Neural cell (in vitro differentiated cells): ENCODE results near the gene DENND4A. TPM values are rescaled to one million over a fixed set of nuclear protein-coding genes. Genes with fewer than 3 reads are reported as not detected.

Experiments used
- H2AFZ ChIP-seq: fragments of 200-600, 300-800 bp; sonication (generic), shearing (Covaris generic); 2 replicates; pipeline ENCODE4 v1.6.0; 2014; ENCODE audit warnings: low read depth, mild to moderate bottlenecking, antibody characterized with exemption, low read length, moderate library complexity
- H3F3A ChIP-seq: fragments of 200-600 bp; shearing (Covaris generic); 2 replicates; pipeline ENCODE4 v1.6.1; 2016; ENCODE audit warnings: mild to moderate bottlenecking, moderate library complexity, mixed read lengths, antibody characterized with exemption, low read length; ENCODE audit not compliant: insufficient read depth, poor library complexity, severe bottlenecking
- H3K27ac ChIP-seq: fragments of 200-600, 300-800 bp; sonication (generic), shearing (Covaris generic); 2 replicates; pipeline ENCODE4 v1.5.1; 2014; ENCODE audit warnings: mild to moderate bottlenecking, low read length, moderate library complexity
- H3K27me3 ChIP-seq: fragments of 300-800, 200-600 bp; sonication (generic), shearing (Covaris generic); 2 replicates; pipeline ENCODE4 v1.6.0; 2014; ENCODE audit warnings: mild to moderate bottlenecking, low read depth, low read length, moderate library complexity; ENCODE audit not compliant: insufficient read depth
- H3K36me3 ChIP-seq: fragments of 300-800, 200-600 bp; sonication (generic), shearing (Covaris generic); 2 replicates; pipeline ENCODE4 v1.5.1; 2014; ENCODE audit warnings: mild to moderate bottlenecking, antibody characterized with exemption, low read length, moderate library complexity; ENCODE audit not compliant: insufficient read depth
- H3K4me2 ChIP-seq: fragments of 300-800, 200-600 bp; sonication (generic), shearing (Covaris generic); 2 replicates; pipeline ENCODE4 v1.6.0; 2014; ENCODE audit warnings: mild to moderate bottlenecking, low read length
- H3K4me3 ChIP-seq: fragments of 300-800, 200-600 bp; sonication (generic), shearing (Covaris generic); 2 replicates; pipeline ENCODE4 v1.5.1; 2014; ENCODE audit warnings: mild to moderate bottlenecking, low read length, moderate library complexity
- H3K79me2 ChIP-seq: fragments of 200-600 bp; shearing (Covaris generic); replicated peaks from 2 replicates; pipeline ENCODE4 v1.6.0; 2014; ENCODE audit warnings: mild to moderate bottlenecking, low read length, moderate library complexity; ENCODE audit not compliant: insufficient read depth
- H3K9ac ChIP-seq: fragments of 300-800, 200-600 bp; sonication (generic), shearing (Covaris generic); 2 replicates; pipeline ENCODE4 v1.6.1; 2016; ENCODE audit warnings: mild to moderate bottlenecking, low read length, mixed read lengths
- H3K9me2 ChIP-seq: fragments of 200-600 bp; shearing (Covaris generic); 2 replicates; pipeline ENCODE4 v1.6.1; 2016; ENCODE audit warnings: mild to moderate bottlenecking, low read length, mixed read lengths; ENCODE audit not compliant: insufficient read depth
- H3K9me3 ChIP-seq: fragments of 200-600, 300-800 bp; sonication (generic), shearing (Covaris generic); 2 replicates; pipeline ENCODE4 v1.6.1; 2016; ENCODE audit warnings: mild to moderate bottlenecking, mixed run types, low read length, moderate library complexity, mixed read lengths
- H4K20me1 ChIP-seq: fragments of 200-600 bp; shearing (Covaris generic); 2 replicates; pipeline ENCODE4 v1.6.1; 2016; ENCODE audit warnings: mild to moderate bottlenecking, mixed run types; ENCODE audit not compliant: insufficient read depth
- EP300 ChIP-seq: fragments of 450-650 bp; conservative IDR thresholded peaks from 2 replicates; pipeline ENCODE4 v1.6.1; 2014; ENCODE audit warnings: antibody characterized with exemption, mild to moderate bottlenecking, moderate library complexity; ENCODE audit not compliant: poor library complexity, severe bottlenecking
- EZH2 ChIP-seq: fragments of 200-600, 300-800 bp; shearing (Covaris generic), sonication (generic); IDR thresholded peaks from 2 replicates; pipeline ENCODE4 v1.6.1; 2014; ENCODE audit warnings: antibody characterized with exemption, low read length, borderline replicate concordance, mild to moderate bottlenecking; ENCODE audit not compliant: insufficient read depth, poor library complexity, severe bottlenecking
- MXI1 ChIP-seq: fragments of 450-650 bp; conservative IDR thresholded peaks from 2 replicates; pipeline ENCODE4 v1.6.1; 2014; ENCODE audit warnings: antibody characterized with exemption, mild to moderate bottlenecking; ENCODE audit not compliant: poor library complexity, severe bottlenecking
- POLR2AphosphoS5 ChIP-seq: IDR thresholded peaks from 2 replicates; pipeline ENCODE4 v1.6.1; 2012
- RAD21 ChIP-seq: fragments of 450-650 bp; conservative IDR thresholded peaks from 2 replicates; pipeline ENCODE4 v1.6.1; 2014; ENCODE audit warnings: antibody characterized with exemption, mild to moderate bottlenecking, moderate library complexity
- SMC3 ChIP-seq: fragments of 450-650 bp; conservative IDR thresholded peaks from 2 replicates; pipeline ENCODE4 v1.6.1; 2014; ENCODE audit warnings: antibody characterized with exemption, mild to moderate bottlenecking, moderate library complexity; ENCODE audit not compliant: poor library complexity
- TAF1 ChIP-seq: IDR thresholded peaks from 2 replicates; pipeline ENCODE4 v1.6.1; 2012; ENCODE audit warnings: low read depth
- polyA plus RNA-seq: library from polyadenylated mRNA; depleted of rRNA; stranded (reverse); fragments of >200 nt; gene quantifications from 2 replicates; pipeline ENCODE4 v1.2.3, GENCODE V29; 2014
- TF ChIP-seq, protein P1 (sequence below): fragments of 450-650 bp; IDR thresholded peaks from 2 replicates; pipeline ENCODE4 v1.5.1; 2014; ENCODE audit warnings: antibody characterized with exemption, mild to moderate bottlenecking, moderate library complexity; ENCODE audit not compliant: poor library complexity, severe bottlenecking
- TF ChIP-seq, protein P2 (sequence below): IDR thresholded peaks from 2 replicates; pipeline ENCODE4 v1.6.1; 2012; ENCODE audit warnings: borderline replicate concordance

The DENND4A gene
- polyA plus RNA-seq, 1 donor from 2014 or later: 7.5 TPM

DNA sequence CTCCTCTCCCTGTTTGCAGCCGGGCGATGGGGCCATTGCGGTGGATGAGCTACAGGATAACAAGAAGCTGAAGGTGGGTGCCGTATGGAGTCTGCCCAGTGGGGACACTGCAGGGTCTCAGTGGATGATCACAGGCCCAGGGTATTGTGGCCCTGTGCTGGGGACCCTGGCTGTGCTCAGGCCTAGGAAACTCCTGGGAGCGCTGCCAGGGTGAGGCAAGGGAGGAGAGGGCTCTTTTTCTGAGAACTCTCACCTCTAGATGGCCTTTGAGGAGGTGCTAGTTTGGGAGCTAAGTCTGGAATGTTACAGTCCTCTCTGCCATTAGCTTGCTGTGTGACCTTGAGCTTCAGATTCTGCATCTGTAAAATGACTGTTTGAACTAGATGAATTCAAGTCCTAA, 154.0 kb downstream of the DENND4A start:
- Histone ChIP-seq H3K4me2 (no peak overlapping the region), H3K4me3 (no peak overlapping the region), H3K27me3 (no peaks in the 10 kb centered on the region), H3K9me2 (no peaks in the 10 kb centered on the region), H3K79me2 (no peaks in the 10 kb centered on the region), H3K9me3 (no peaks in the 10 kb centered on the region), H2AFZ (no peak overlapping the region), H3K36me3 (no peaks in the 10 kb centered on the region), H3K27ac (no peak overlapping the region), H3K9ac (no peak overlapping the region), H3F3A (no peaks in the 10 kb centered on the region), H4K20me1 (no peaks in the 10 kb centered on the region)
- TF ChIP-seq EZH2: no peak
- TF ChIP-seq, protein P1, sequence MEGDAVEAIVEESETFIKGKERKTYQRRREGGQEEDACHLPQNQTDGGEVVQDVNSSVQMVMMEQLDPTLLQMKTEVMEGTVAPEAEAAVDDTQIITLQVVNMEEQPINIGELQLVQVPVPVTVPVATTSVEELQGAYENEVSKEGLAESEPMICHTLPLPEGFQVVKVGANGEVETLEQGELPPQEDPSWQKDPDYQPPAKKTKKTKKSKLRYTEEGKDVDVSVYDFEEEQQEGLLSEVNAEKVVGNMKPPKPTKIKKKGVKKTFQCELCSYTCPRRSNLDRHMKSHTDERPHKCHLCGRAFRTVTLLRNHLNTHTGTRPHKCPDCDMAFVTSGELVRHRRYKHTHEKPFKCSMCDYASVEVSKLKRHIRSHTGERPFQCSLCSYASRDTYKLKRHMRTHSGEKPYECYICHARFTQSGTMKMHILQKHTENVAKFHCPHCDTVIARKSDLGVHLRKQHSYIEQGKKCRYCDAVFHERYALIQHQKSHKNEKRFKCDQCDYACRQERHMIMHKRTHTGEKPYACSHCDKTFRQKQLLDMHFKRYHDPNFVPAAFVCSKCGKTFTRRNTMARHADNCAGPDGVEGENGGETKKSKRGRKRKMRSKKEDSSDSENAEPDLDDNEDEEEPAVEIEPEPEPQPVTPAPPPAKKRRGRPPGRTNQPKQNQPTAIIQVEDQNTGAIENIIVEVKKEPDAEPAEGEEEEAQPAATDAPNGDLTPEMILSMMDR: no peak
- no peak for TF ChIP-seq MXI1
- TF ChIP-seq, protein P2, sequence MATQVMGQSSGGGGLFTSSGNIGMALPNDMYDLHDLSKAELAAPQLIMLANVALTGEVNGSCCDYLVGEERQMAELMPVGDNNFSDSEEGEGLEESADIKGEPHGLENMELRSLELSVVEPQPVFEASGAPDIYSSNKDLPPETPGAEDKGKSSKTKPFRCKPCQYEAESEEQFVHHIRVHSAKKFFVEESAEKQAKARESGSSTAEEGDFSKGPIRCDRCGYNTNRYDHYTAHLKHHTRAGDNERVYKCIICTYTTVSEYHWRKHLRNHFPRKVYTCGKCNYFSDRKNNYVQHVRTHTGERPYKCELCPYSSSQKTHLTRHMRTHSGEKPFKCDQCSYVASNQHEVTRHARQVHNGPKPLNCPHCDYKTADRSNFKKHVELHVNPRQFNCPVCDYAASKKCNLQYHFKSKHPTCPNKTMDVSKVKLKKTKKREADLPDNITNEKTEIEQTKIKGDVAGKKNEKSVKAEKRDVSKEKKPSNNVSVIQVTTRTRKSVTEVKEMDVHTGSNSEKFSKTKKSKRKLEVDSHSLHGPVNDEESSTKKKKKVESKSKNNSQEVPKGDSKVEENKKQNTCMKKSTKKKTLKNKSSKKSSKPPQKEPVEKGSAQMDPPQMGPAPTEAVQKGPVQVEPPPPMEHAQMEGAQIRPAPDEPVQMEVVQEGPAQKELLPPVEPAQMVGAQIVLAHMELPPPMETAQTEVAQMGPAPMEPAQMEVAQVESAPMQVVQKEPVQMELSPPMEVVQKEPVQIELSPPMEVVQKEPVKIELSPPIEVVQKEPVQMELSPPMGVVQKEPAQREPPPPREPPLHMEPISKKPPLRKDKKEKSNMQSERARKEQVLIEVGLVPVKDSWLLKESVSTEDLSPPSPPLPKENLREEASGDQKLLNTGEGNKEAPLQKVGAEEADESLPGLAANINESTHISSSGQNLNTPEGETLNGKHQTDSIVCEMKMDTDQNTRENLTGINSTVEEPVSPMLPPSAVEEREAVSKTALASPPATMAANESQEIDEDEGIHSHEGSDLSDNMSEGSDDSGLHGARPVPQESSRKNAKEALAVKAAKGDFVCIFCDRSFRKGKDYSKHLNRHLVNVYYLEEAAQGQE: no peak
- no peak for TF ChIP-seq POLR2AphosphoS5
- TF ChIP-seq EP300: no peak
- TF ChIP-seq RAD21: no peak
- no peak for TF ChIP-seq SMC3
- TF ChIP-seq TAF1: no peak

- H3K27ac ChIP-seq: no peak overlapping the region
- TF ChIP-seq, protein P1: no peak
- TF ChIP-seq TAF1: no peak
- TF ChIP-seq EZH2: no peak
- no peak for TF ChIP-seq SMC3
- no peak for TF ChIP-seq POLR2AphosphoS5
- TF ChIP-seq RAD21: no peak
- TF ChIP-seq EP300: no peak
- TF ChIP-seq, protein P2: no peak
- no peak for TF ChIP-seq MXI1
- H3K9me2 ChIP-seq: no peaks in the 10 kb centered on the region
- no peak overlapping the region for H3K9ac ChIP-seq
- no peaks in the 10 kb centered on the region for H3K36me3 ChIP-seq
- no peaks in the 10 kb centered on the region for H3F3A ChIP-seq
- no peaks in the 10 kb centered on the region for H3K79me2 ChIP-seq
- no peak overlapping the region for H3K4me2 ChIP-seq
- no peaks in the 10 kb centered on the region for H3K9me3 ChIP-seq
- no peaks in the 10 kb centered on the region for H3K27me3 ChIP-seq
- no peak overlapping the region for H3K4me3 ChIP-seq
- no peaks in the 10 kb centered on the region for H4K20me1 ChIP-seq
- no peak overlapping the region for H2AFZ ChIP-seq
These were observed 157.7 kb downstream of the DENND4A start for GRCh38 chr15:65634356-65634755.
